Panc1 (cell line): Measurements from ENCODE around the gene KXD1.

Experiments
- POLR2AphosphoS5 ChIP-seq: IDR thresholded peaks from 2 replicates; pipeline ENCODE4 v1.6.1; 2012; ENCODE audit warnings: mild to moderate bottlenecking, low read depth, low read length, moderate library complexity
- TF ChIP-seq, protein P1 (sequence below): fragments of 450-650 bp; IDR thresholded peaks from 2 replicates; pipeline ENCODE4 v1.5.1; 2017; ENCODE audit warnings: mild to moderate bottlenecking

DNA sequence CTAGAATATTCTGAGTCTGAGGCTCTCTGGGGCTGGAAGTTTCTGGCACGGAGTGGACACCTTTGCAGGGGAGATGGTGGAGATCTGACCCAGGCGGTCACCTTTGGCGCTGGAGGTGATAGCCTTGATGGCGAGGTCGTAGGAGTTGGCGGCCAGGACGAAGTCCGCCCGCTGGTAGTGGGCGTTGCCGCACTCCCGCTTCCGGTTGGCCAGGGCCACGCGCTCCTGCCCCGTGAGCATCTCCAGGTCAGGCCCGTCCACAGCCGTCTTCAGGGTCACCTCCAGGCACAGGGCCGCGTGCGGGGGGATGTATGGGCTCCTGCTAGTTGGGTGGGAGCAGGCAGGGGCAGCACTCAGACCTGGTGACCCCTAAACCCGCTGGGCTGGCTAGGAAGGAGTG, 19.6 kb upstream of the KXD1 start:
- TF ChIP-seq, protein P1, sequence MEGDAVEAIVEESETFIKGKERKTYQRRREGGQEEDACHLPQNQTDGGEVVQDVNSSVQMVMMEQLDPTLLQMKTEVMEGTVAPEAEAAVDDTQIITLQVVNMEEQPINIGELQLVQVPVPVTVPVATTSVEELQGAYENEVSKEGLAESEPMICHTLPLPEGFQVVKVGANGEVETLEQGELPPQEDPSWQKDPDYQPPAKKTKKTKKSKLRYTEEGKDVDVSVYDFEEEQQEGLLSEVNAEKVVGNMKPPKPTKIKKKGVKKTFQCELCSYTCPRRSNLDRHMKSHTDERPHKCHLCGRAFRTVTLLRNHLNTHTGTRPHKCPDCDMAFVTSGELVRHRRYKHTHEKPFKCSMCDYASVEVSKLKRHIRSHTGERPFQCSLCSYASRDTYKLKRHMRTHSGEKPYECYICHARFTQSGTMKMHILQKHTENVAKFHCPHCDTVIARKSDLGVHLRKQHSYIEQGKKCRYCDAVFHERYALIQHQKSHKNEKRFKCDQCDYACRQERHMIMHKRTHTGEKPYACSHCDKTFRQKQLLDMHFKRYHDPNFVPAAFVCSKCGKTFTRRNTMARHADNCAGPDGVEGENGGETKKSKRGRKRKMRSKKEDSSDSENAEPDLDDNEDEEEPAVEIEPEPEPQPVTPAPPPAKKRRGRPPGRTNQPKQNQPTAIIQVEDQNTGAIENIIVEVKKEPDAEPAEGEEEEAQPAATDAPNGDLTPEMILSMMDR = no peak
- no peak for TF ChIP-seq POLR2AphosphoS5
